Testis (tissue), 3 donors: Measurements from ENCODE around the gene HHIPL1. TPM values are rescaled to one million over a fixed set of nuclear protein-coding genes. Genes with fewer than 3 reads are reported as not detected.

Source experiments
- DNase-seq: peaks from one replicate; pipeline ENCODE4 v3.0.0-alpha.2; 2019
- H3K27ac ChIP-seq, 2 donors: fragments of 200-600 bp; sonication (generic); one replicate each; pipeline ENCODE4 v1.5.1; 2019
- H3K27me3 ChIP-seq: fragments of 200-600 bp; sonication (generic); one replicate; pipeline ENCODE4 v1.5.1; 2019
- H3K36me3 ChIP-seq: fragments of 200-600 bp; sonication (generic); one replicate; pipeline ENCODE4 v1.5.1; 2017; ENCODE audit warnings: low read depth; ENCODE audit errors: missing control alignments
- H3K4me1 ChIP-seq: fragments of 200-600 bp; sonication (generic); one replicate; pipeline ENCODE4 v1.5.1; 2019
- H3K4me3 ChIP-seq, 2 donors: fragments of 200-600 bp; sonication (generic); one replicate each; pipeline ENCODE4 v1.5.1; 2017 to 2019
- H3K9me3 ChIP-seq: fragments of 200-600 bp; sonication (generic); one replicate; pipeline ENCODE4 v1.5.1; 2017
- CTCF ChIP-seq, 3 experiments: fragments of 450-650 bp in 2 of 3; fragments of 200-600 bp in 1 of 3; sonication (generic) in 1 of 3; IDR thresholded peaks; one replicate each; pipeline ENCODE4 v1.5.1; 2016 to 2019; ENCODE audit warnings: antibody characterized with exemption in 3 of 3, mild to moderate bottlenecking in 2 of 3, moderate library complexity in 1 of 3
- POLR2A ChIP-seq: fragments of 450-650 bp; IDR thresholded peaks from one replicate; pipeline ENCODE4 v1.6.1; 2017; ENCODE audit warnings: antibody characterized with exemption, mild to moderate bottlenecking, moderate library complexity
- WGBS, 2 donors: methylation state at CpG; one replicate each; pipeline ENCODE4 v1.1.5; 2018; 5-methylcytosine and 5-hydroxymethylcytosine counted together
- intact Hi-C: fragments of 100-400 bp; cut with DNase I; formaldehyde crosslinking; loops from one replicate; pipeline ENCODE4 v1.15.1; 2023; ENCODE audit warnings: low total_unique reads
- polyA plus RNA-seq: library from polyadenylated mRNA; stranded (reverse); fragments of 350-450 nt; fragmentation: Illumina TruSeq; extraction: RNeasy Lipid Tissue Mini Kit (QIAGEN cat#74804); gene quantifications from one replicate; pipeline ENCODE4 v1.2.3, GENCODE V29; 2014; ENCODE audit warnings: low read depth, low replicate concordance; ENCODE audit not compliant: insufficient read depth
- total RNA-seq, 2 donors: library from RNA; depleted of rRNA; stranded (reverse); fragments of >200 nt; gene quantifications; one replicate each; pipeline ENCODE4 v1.2.3, GENCODE V29; 2016

HHIPL1 gene
- total and polyA plus RNA-seq, 3 donors from 2014 or later: 1.0 to 3.9 (median 2.7) TPM

GRCh38 chr14:99725774-99726537 lies 81.0 kb downstream of the HHIPL1 start:
- H3K4me1 ChIP-seq: peaks cover 7% of the 10 kb centered on the region
- H3K27ac ChIP-seq: no peak overlapping the region
- H3K4me3 ChIP-seq: no peak overlapping the region
- no peak for TF ChIP-seq POLR2A
- no peak for TF ChIP-seq CTCF (IDR thresholded peaks at IDR 0.05)
- DNase-seq: no peak
- H3K27me3 ChIP-seq: no peaks in the 10 kb centered on the region
- H3K9me3 ChIP-seq: no peaks in the 10 kb centered on the region
- WGBS, 2 donors: 73 to 87% methylated on average over 8 to 18 of the region's 18 CpGs
- intact Hi-C loops: no loop called here
- no peaks in the 10 kb centered on the region for H3K36me3 ChIP-seq

GRCh38 chr14:99726538-99727095 lies 81.7 kb downstream of the HHIPL1 start:
- intact Hi-C loops: no loop called here

GRCh38 chr14:99727096-99727870 lies 82.4 kb downstream of the HHIPL1 start:
- WGBS, 2 donors: 90 to 93% methylated on average over 13 to 24 of the region's 25 CpGs
- no peaks in the 10 kb centered on the region for H3K36me3 ChIP-seq
- peaks cover 20% of the 10 kb centered on the region for H3K4me1 ChIP-seq
- DNase-seq: no peak
- intact Hi-C loops: no loop called here
- no peak overlapping the region for H3K4me3 ChIP-seq
- no peak overlapping the region for H3K27ac ChIP-seq
- no peaks in the 10 kb centered on the region for H3K9me3 ChIP-seq
- no peaks in the 10 kb centered on the region for H3K27me3 ChIP-seq
- TF ChIP-seq CTCF (IDR thresholded peaks at IDR 0.05) (no peak), POLR2A (no peak)

More at GRCh38 chr14:99726538-99727095, 81.7 kb downstream of the HHIPL1 start:
- Histone ChIP-seq H3K36me3 (no peaks in the 10 kb centered on the region), H3K4me1 (peaks cover 13% of the 10 kb centered on the region), H3K27ac (no peak overlapping the region), H3K9me3 (no peaks in the 10 kb centered on the region), H3K4me3 (no peak overlapping the region), H3K27me3 (no peaks in the 10 kb centered on the region)
- TF ChIP-seq POLR2A (no peak), CTCF (IDR thresholded peaks at IDR 0.05) (no peak)
- DNase-seq: no peak
- WGBS, 2 donors: 76 to 90% methylated on average over 19 to 24 of the region's 26 CpGs

- intact Hi-C loops: no loop called here
- Histone ChIP-seq H3K27ac (no peak overlapping the region), H3K27me3 (no peaks in the 10 kb centered on the region), H3K9me3 (no peaks in the 10 kb centered on the region), H3K4me3 (no peak overlapping the region), H3K36me3 (no peaks in the 10 kb centered on the region), H3K4me1 (peaks cover 25% of the 10 kb centered on the region)
- TF ChIP-seq POLR2A: no peak
- no peak for TF ChIP-seq CTCF (IDR thresholded peaks at IDR 0.05)
- DNase-seq: peak; percentile 9
- 84 to 91% methylated on average over 15 to 16 of the region's 16 CpGs for WGBS, 2 donors
These were observed 83.4 kb downstream of the HHIPL1 start for GRCh38 chr14:99728231-99728920.
